Activated CD8-positive, alpha-beta memory T cell treated with anti-CD3 and anti-CD28 coated beads for 1 hour (primary cell): ENCODE results near the gene GBX2.

Experiments
- DNase-seq, 2 donors: peaks; one replicate each; pipeline ENCODE4 v3.0.0-alpha.2; 2020; ENCODE audit warnings: low read depth in 1 of 2; ENCODE audit errors: extremely low read depth in 1 of 2

The GBX2 gene

GRCh38 chr2:236120829-236121228 is 47.4 kb downstream of the GBX2 start:
- DNase-seq, result no peak

GRCh38 chr2:236120141-236120601 is 48.0 kb downstream of the GBX2 start:
- DNase-seq, result no peak

GRCh38 chr2:236119476-236119875 is 48.7 kb downstream of the GBX2 start:
- DNase-seq, result no peak

- DNase-seq, result no peak
Observed at GRCh38 chr2:236119003-236119402, 49.2 kb downstream of the GBX2 start.

GRCh38 chr2:236117861-236118269 is 50.3 kb downstream of the GBX2 start:
- no peak for DNase-seq

- no peak for DNase-seq
Observed at GRCh38 chr2:236117401-236117800, 50.8 kb downstream of the GBX2 start.
